PFSK-1 (cell line): ENCODE results near the gene FMN1.

Experiments used
- FOXP2 ChIP-seq: optimal IDR thresholded peaks from 2 replicates; pipeline ENCODE3; 2011; ENCODE audit warnings: borderline replicate concordance, control low read depth, inconsistent platforms; ENCODE audit not compliant: insufficient read depth; ENCODE audit errors: extremely low read length, extremely low read depth
- POLR2AphosphoS5 ChIP-seq: IDR thresholded peaks from 2 replicates; pipeline ENCODE4 v1.6.1; 2012; ENCODE audit warnings: low read depth, mild to moderate bottlenecking, control low read depth, low read length, moderate library complexity
- SIN3A ChIP-seq: IDR thresholded peaks from 2 replicates; pipeline ENCODE4 v1.6.1; 2012; ENCODE audit warnings: mild to moderate bottlenecking, low read length, moderate library complexity, borderline replicate concordance; ENCODE audit not compliant: insufficient read depth
- TAF1 ChIP-seq: IDR thresholded peaks from 2 replicates; pipeline ENCODE4 v1.6.1; 2012; ENCODE audit warnings: low read length, control low read depth, borderline replicate concordance; ENCODE audit not compliant: insufficient read depth
- TF ChIP-seq, protein P1 (sequence below), 2 experiments: IDR thresholded peaks; 2 replicates each; pipeline versions ENCODE4 v1.6.1 to v1.8.0; 2011 to 2012; ENCODE audit warnings: low read depth in 2 of 2, low read length in 2 of 2, control low read depth in 1 of 2, inconsistent platforms in 1 of 2, mild to moderate bottlenecking in 1 of 2, moderate library complexity in 1 of 2; ENCODE audit not compliant: insufficient read depth in 1 of 2

Gene FMN1

DNA sequence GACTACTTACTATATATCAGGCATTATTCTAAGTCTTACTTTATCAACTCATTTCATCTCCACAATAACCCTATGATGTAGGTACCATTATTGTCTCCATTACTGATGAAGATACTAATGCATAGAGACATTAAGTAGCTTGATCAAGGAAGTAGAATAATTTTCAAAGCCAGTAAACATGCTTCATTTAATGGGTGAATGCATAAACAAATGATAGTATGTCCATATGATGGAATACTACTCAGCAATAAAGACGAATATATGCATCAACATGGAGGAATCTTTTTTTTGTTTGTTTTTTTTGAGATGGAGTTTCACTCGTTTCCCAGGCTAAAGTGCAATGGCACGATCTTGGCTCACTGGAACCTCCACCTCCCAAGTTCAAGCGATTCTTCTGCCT, 184.9 kb downstream of the FMN1 start:
- TF ChIP-seq, protein P1, sequence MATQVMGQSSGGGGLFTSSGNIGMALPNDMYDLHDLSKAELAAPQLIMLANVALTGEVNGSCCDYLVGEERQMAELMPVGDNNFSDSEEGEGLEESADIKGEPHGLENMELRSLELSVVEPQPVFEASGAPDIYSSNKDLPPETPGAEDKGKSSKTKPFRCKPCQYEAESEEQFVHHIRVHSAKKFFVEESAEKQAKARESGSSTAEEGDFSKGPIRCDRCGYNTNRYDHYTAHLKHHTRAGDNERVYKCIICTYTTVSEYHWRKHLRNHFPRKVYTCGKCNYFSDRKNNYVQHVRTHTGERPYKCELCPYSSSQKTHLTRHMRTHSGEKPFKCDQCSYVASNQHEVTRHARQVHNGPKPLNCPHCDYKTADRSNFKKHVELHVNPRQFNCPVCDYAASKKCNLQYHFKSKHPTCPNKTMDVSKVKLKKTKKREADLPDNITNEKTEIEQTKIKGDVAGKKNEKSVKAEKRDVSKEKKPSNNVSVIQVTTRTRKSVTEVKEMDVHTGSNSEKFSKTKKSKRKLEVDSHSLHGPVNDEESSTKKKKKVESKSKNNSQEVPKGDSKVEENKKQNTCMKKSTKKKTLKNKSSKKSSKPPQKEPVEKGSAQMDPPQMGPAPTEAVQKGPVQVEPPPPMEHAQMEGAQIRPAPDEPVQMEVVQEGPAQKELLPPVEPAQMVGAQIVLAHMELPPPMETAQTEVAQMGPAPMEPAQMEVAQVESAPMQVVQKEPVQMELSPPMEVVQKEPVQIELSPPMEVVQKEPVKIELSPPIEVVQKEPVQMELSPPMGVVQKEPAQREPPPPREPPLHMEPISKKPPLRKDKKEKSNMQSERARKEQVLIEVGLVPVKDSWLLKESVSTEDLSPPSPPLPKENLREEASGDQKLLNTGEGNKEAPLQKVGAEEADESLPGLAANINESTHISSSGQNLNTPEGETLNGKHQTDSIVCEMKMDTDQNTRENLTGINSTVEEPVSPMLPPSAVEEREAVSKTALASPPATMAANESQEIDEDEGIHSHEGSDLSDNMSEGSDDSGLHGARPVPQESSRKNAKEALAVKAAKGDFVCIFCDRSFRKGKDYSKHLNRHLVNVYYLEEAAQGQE (IDR thresholded peaks at IDR 0.05; ENCODE audit: insufficient read depth in 1 of 2, low read depth in 2 of 2, low read length in 2 of 2) = no peak
- TF ChIP-seq SIN3A = no peak
- TF ChIP-seq TAF1 = no peak
- TF ChIP-seq POLR2AphosphoS5 = no peak
- no peak for TF ChIP-seq FOXP2

DNA sequence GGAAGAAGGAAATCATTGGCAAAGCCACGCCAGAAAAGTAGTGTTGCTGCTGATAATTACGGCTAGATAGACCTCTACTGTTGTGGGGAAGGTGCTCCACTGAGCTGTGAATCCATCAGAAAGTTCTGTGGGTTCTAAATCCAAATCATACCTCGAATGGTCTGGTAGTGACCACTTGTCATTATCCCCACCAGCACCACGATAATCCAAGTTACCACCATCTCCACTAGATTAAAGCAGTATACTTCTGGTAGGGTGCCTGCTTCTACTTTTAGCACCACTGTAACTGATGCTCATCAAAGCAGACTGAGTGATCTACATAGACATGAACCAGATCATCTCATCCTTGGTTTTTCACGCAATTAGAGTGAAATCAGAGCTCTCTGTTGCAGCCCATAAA, 185.5 kb downstream of the FMN1 start:
- no peak for TF ChIP-seq TAF1

DNA sequence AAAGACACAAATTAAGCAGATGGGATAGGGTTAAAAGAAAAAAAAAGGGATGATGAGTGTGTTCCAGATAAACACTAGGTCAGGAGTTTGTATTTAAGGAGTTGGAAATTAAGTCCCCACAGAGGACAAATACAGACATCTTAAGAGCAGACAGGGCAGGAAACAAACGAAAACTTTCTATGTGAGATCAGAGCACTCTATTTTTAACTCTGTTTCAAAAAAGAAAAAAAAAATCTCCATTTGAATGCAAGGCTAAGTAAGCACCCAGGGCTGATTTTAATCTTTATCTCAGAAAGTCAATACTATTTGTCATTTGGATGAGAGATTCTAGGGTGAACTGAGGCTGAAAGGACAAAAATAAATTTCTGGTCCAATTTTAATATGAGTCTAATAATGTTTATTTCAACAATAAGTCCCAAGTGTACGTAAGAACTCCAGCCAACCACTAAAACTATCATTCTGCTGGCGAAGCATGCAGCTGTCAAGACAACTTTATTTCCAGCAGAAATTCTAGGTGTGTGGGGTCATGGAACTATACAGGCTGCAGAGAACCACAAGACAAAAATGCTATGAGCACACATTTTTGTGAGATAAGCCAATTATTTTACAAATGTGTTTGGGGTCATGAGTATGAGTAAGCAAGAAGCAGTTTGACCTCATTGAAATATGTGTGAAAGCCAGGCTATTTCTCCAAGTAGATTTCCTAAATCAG, 186.1 kb downstream of the FMN1 start:
- TF ChIP-seq SIN3A = no peak
- no peak for TF ChIP-seq POLR2AphosphoS5
- TF ChIP-seq, protein P1 (IDR thresholded peaks at IDR 0.05; ENCODE audit: insufficient read depth in 1 of 2, low read depth in 2 of 2, low read length in 2 of 2) = no peak
- no peak for TF ChIP-seq TAF1
- no peak for TF ChIP-seq FOXP2

DNA sequence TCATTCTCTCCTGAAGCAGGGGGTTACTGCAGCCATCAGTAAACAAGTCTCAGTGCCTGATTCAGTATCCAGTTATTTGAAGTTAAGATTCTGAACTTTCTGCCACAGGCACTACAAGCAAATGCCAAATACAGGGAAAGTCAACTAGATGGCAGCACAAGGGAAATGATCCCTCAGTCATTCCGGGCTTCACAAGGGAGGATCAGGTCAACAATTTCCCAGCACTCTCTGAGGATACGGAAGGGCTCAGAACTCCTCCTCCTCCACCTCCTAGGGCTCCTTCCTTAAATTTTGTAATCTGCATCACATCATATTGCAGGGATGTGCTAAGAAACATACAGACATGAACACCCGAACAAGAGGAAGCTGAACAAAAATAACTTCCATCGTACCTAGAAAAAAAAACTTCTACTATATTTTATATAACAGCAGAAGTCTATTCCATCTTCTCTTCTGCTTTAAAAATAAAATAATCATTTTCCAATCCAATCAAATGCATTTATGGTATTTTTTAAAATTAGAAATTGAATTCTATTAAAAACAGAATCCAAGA, 187.1 kb downstream of the FMN1 start:
- TF ChIP-seq FOXP2 (no peak), POLR2AphosphoS5 (no peak), SIN3A (no peak)

DNA sequence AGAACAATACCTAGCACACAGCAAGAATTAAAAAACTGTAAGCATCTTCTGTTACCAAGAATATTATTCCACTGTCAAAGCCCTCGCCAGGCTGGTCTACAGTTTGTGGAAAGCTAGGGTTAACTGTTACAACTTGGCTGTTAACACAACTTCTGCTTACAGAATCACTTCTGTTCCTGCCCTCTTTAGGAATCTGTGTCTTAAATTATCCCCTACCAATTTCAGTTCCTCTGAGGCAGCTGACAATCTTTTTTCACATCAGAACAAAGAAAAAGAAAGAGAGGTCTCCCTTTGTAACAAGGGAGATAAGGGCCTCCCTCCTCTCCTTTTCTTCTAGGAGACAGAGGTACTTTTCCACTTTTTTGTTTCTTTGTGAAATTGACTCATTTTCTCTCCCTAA, 188.9 kb downstream of the FMN1 start:
- TF ChIP-seq FOXP2 (no peak), SIN3A (no peak), POLR2AphosphoS5 (no peak), TAF1 (no peak)
- TF ChIP-seq, protein P1 (IDR thresholded peaks at IDR 0.05; ENCODE audit: insufficient read depth in 1 of 2, low read depth in 2 of 2, low read length in 2 of 2) = no peak

DNA sequence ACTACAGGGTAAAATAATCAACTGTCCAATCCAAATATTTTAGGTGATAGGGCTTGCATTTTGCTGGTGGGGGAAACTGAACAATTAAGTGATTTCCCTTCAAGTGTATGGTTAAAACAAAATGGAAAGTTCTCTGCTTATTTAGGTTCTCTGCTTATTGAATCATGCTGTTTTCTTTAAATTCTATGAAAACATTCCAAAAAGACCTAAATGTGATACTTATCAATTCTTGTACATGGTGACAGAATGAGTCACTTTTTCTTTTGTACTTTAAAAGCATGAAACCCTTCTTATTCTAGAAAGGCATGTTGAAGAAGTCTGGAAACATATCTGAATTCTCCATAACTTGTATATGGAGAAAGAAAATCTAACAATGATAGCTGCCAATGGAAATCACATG, 192.6 kb downstream of the FMN1 start:
- no peak for TF ChIP-seq FOXP2
- TF ChIP-seq, protein P1 (IDR thresholded peaks at IDR 0.05; ENCODE audit: insufficient read depth in 1 of 2, low read depth in 2 of 2, low read length in 2 of 2) = no peak
- TF ChIP-seq TAF1 = no peak
- no peak for TF ChIP-seq POLR2AphosphoS5
- TF ChIP-seq SIN3A = no peak
